ENCODE data around the gene ZNF784.

The ZNF784 gene

GRCh38 chr19:55613396-55613795 is 11.0 kb downstream of the ZNF784 start:
- TF ChIP-seq CTCF (IDR thresholded peaks at IDR 0.05; ENCODE audit: low read depth, low read length), result no peak
- no peak for TF ChIP-seq EZH2phosphoT487 (IDR thresholded peaks at IDR 0.05; ENCODE audit: low read depth)
- Histone ChIP-seq H3K4me3 (ENCODE audit: low read length) (no peak overlapping the region), H3K79me2 (ENCODE audit: low read length) (peaks cover 39% of the 10 kb centered on the region), H2AFZ (ENCODE audit: low read depth, low read length) (no peak overlapping the region), H3K4me1 (ENCODE audit: low read length) (peaks cover 23% of the 10 kb centered on the region), H3K9me3 (ENCODE audit: insufficient read depth, low read length) (no peaks in the 10 kb centered on the region), H4K20me1 (ENCODE audit: insufficient read depth, low read length) (peaks cover 5% of the 10 kb centered on the region), H3K9ac (ENCODE audit: low read length) (no peak overlapping the region), H3K4me2 (ENCODE audit: low read length) (no peak overlapping the region), H3K27ac (ENCODE audit: low read length) (no peak overlapping the region), H3K27me3 (ENCODE audit: low read depth, low read length) (no peaks in the 10 kb centered on the region), H3K36me3 (replicated peaks; ENCODE audit: low read depth, low read length) (peaks cover 41% of the 10 kb centered on the region)

- peaks cover 5% of the 10 kb centered on the region for H4K20me1 ChIP-seq (ENCODE audit: insufficient read depth, low read length)
- H3K4me2 ChIP-seq (ENCODE audit: low read length), result peak overlapping the region; percentile 86
- H3K36me3 ChIP-seq (replicated peaks; ENCODE audit: low read depth, low read length), result peaks cover 40% of the 10 kb centered on the region
- peaks cover 48% of the 10 kb centered on the region for H3K79me2 ChIP-seq (ENCODE audit: low read length)
- H3K27ac ChIP-seq (ENCODE audit: low read length), result peak overlapping the region; percentile 88
- H3K9ac ChIP-seq (ENCODE audit: low read length), result peak overlapping the region; percentile 49
- H3K4me3 ChIP-seq (ENCODE audit: low read length), result peak overlapping the region; percentile 59
- no peaks in the 10 kb centered on the region for H3K27me3 ChIP-seq (ENCODE audit: low read depth, low read length)
- H2AFZ ChIP-seq (ENCODE audit: low read depth, low read length), result no peak overlapping the region
- TF ChIP-seq EZH2phosphoT487 (IDR thresholded peaks at IDR 0.05; ENCODE audit: low read depth), result no peak
- TF ChIP-seq CTCF (IDR thresholded peaks at IDR 0.05; ENCODE audit: low read depth, low read length), result no peak
- H3K4me1 ChIP-seq (ENCODE audit: low read length), result peaks cover 23% of the 10 kb centered on the region
- no peaks in the 10 kb centered on the region for H3K9me3 ChIP-seq (ENCODE audit: insufficient read depth, low read length)
These were observed 12.3 kb downstream of the ZNF784 start for GRCh38 chr19:55611983-55612645.

GRCh38 chr19:55611300-55611982 is 12.9 kb downstream of the ZNF784 start:
- no peak overlapping the region for H2AFZ ChIP-seq (ENCODE audit: low read depth, low read length)
- H3K4me3 ChIP-seq (ENCODE audit: low read length), result peak overlapping the region; percentile 59
- H3K36me3 ChIP-seq (replicated peaks; ENCODE audit: low read depth, low read length), result peaks cover 44% of the 10 kb centered on the region
- H4K20me1 ChIP-seq (ENCODE audit: insufficient read depth, low read length), result peaks cover 5% of the 10 kb centered on the region
- peaks cover 29% of the 10 kb centered on the region for H3K4me1 ChIP-seq (ENCODE audit: low read length)
- no peaks in the 10 kb centered on the region for H3K27me3 ChIP-seq (ENCODE audit: low read depth, low read length)
- H3K9ac ChIP-seq (ENCODE audit: low read length), result peak overlapping the region; percentile 49
- peak overlapping the region; percentile 86 for H3K4me2 ChIP-seq (ENCODE audit: low read length)
- peak overlapping the region; percentile 88 for H3K27ac ChIP-seq (ENCODE audit: low read length)
- H3K79me2 ChIP-seq (ENCODE audit: low read length), result peaks cover 55% of the 10 kb centered on the region
- H3K9me3 ChIP-seq (ENCODE audit: insufficient read depth, low read length), result no peaks in the 10 kb centered on the region
- TF ChIP-seq CTCF (IDR thresholded peaks at IDR 0.05; ENCODE audit: low read depth, low read length), result no peak
- no peak for TF ChIP-seq EZH2phosphoT487 (IDR thresholded peaks at IDR 0.05; ENCODE audit: low read depth)

- Histone ChIP-seq H3K36me3 (replicated peaks; ENCODE audit: low read depth, low read length) (peaks cover 28% of the 10 kb centered on the region), H3K27ac (ENCODE audit: low read length) (no peak overlapping the region), H2AFZ (ENCODE audit: low read depth, low read length) (no peak overlapping the region), H3K9ac (ENCODE audit: low read length) (no peak overlapping the region), H3K4me2 (ENCODE audit: low read length) (no peak overlapping the region), H3K4me3 (ENCODE audit: low read length) (no peak overlapping the region), H3K9me3 (ENCODE audit: insufficient read depth, low read length) (no peaks in the 10 kb centered on the region), H3K79me2 (ENCODE audit: low read length) (peaks cover 64% of the 10 kb centered on the region), H3K27me3 (ENCODE audit: low read depth, low read length) (no peaks in the 10 kb centered on the region), H3K4me1 (ENCODE audit: low read length) (peaks cover 37% of the 10 kb centered on the region), H4K20me1 (ENCODE audit: insufficient read depth, low read length) (peaks cover 5% of the 10 kb centered on the region)
- TF ChIP-seq CTCF (IDR thresholded peaks at IDR 0.05; ENCODE audit: low read depth, low read length) (no peak), EZH2phosphoT487 (IDR thresholded peaks at IDR 0.05; ENCODE audit: low read depth) (no peak)
These were observed 15.0 kb downstream of the ZNF784 start for GRCh38 chr19:55609326-55609725.
